A549 treated with CORT108297 at 1 μM for 4 hours (cell line): ENCODE results near the gene FAM210A. TPM values are rescaled to one million over a fixed set of nuclear protein-coding genes. Genes with fewer than 3 reads are reported as not detected.

Source experiments
- total RNA-seq: library from RNA; stranded (reverse); fragments of 200-300 nt; extraction: Qiagen RNA extraction; gene quantifications from 5 replicates; pipeline ENCODE4 v1.2.3, GENCODE V29; 2022

Gene FAM210A, protein sequence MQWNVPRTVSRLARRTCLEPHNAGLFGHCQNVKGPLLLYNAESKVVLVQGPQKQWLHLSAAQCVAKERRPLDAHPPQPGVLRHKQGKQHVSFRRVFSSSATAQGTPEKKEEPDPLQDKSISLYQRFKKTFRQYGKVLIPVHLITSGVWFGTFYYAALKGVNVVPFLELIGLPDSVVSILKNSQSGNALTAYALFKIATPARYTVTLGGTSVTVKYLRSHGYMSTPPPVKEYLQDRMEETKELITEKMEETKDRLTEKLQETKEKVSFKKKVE
- 22.4 to 25.6 TPM (median 22.7 TPM) in 5 replicates for total RNA-seq

DNA sequence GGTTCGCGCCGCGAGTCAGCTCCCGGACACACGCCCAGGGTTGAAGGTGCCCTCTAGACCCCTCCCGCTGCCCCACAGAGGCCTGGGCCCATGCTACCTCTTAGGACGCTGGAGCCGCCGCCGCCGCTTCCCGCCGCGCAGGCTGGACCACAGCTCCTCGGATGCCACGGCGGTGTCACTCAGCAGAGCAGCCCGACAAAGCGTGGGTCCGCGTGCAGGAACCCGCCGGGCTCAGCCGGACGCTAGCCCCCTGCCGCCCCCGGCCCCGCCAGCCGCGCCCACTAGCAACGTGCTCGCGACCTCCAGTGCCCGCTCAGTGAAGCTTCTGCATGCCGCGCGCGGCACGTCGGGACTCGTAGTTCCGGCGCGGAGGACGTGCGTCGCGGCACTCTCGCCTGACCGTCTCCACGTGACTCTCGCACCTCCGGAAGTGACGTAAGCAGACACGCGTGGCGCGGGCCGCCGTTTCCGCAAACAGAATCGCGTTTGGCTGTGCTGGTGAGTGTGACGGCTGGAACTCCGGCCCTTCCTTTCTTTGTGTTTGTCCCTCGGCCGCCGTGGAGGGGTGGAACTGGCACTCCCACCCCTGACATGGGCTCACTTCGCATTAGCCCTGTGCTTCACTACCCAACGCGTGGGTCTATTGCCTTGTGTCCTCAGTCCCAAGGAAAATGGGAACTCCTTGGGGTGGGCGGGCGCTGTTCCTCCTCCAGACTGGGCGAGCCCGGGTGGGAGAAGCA, at the start of gene FAM210A, which contains the start of gene RNMT:
Gene FAM210A (minus strand): TSS at position 327 of the 740 bp plus-strand sequence. CDS start 44,481 bp downstream, outside the sequence.
Gene RNMT (plus strand): TSS at position 442 of the 740 bp plus-strand sequence. CDS start 4,845 bp downstream, outside the sequence.

Other genes starting within 250 kb of the FAM210A start
- gene RNMT, start 115 bp upstream of the FAM210A start, total RNA-seq, result 17.9 to 19.8 TPM (median 18.4 TPM) in 5 replicates
- 0.06 TPM in 1 of 5 replicates, not detected in the others for gene MC5R, start 97.6 kb upstream of the FAM210A start, total RNA-seq
- gene MC2R, start 189.0 kb upstream of the FAM210A start, total RNA-seq, result not detected in 5 replicates